Suprapubic skin (tissue), 4 donors: Measurements from ENCODE around the gene TRMO.
"Not testable (repeated sequence)": the region's sequence is repeated elsewhere in the genome, so short reads cannot be mapped to it uniquely, and the experiment has no call there.

Source experiments
- CTCF ChIP-seq, 2 donors: fragments of 200-600 bp in 1 of 2; fragments of 450-650 bp in 1 of 2; sonication (generic) in 1 of 2; IDR thresholded peaks; one replicate each; pipeline ENCODE4 v1.5.1; 2016 to 2019; ENCODE audit warnings: antibody characterized with exemption in 2 of 2, mild to moderate bottlenecking in 1 of 2, moderate library complexity in 1 of 2
- EP300 ChIP-seq: sonication (generic); formaldehyde crosslinking; IDR thresholded peaks from one replicate; pipeline ENCODE4 v1.6.1; 2017; ENCODE audit warnings: antibody characterized with exemption
- POLR2A ChIP-seq, 2 donors: fragments of 450-650 bp; IDR thresholded peaks; one replicate each; pipeline ENCODE4 v1.6.1; 2017; ENCODE audit warnings: antibody characterized with exemption in 2 of 2, mild to moderate bottlenecking in 2 of 2, moderate library complexity in 2 of 2
- POLR2AphosphoS5 ChIP-seq, 3 donors: sonication (generic); formaldehyde crosslinking; IDR thresholded peaks; one replicate each; pipeline ENCODE4 v1.6.1; 2017; ENCODE audit warnings: antibody characterized with exemption in 3 of 3

- TF ChIP-seq CTCF (IDR thresholded peaks at IDR 0.05); POLR2AphosphoS5 (IDR thresholded peaks at IDR 0.05); POLR2A (IDR thresholded peaks at IDR 0.05); EP300: not testable (repeated sequence)
These were observed 24.8 kb upstream of the TRMO start for GRCh38 chr9:97947094-97947493.
